Measurements from ENCODE around the gene TAF4B.

DNA sequence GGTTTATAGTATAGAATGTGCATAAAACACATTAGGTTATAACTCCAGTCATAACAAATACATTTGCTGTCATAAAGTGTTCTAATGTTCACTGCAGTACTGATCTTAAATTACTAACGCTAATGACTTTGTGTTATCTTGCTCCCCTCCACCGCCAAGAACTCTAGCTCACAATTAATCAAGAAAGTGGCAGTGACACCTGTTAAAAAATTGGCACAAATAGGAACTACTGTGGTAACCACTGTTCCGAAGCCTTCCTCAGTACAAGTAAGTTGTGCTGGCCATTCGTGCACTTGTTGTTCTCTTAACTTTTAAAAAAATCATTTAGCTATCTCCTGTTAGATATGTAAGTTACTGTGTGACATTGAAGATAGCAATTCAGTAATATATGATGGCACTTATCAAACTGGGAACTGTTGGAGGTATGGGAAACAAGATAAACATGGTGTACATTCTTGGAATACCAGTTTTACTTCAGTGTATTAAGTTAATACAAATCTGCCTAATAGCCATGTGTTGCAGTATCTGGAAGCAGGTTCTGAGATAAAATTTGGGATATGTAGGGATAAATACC, 41.2 kb downstream of the TAF4B start:
- TF ChIP-seq EZH2 (IDR thresholded peaks at IDR 0.05; ENCODE audit: low read length, unreplicated experiment), result no peak
- TF ChIP-seq, protein P1, sequence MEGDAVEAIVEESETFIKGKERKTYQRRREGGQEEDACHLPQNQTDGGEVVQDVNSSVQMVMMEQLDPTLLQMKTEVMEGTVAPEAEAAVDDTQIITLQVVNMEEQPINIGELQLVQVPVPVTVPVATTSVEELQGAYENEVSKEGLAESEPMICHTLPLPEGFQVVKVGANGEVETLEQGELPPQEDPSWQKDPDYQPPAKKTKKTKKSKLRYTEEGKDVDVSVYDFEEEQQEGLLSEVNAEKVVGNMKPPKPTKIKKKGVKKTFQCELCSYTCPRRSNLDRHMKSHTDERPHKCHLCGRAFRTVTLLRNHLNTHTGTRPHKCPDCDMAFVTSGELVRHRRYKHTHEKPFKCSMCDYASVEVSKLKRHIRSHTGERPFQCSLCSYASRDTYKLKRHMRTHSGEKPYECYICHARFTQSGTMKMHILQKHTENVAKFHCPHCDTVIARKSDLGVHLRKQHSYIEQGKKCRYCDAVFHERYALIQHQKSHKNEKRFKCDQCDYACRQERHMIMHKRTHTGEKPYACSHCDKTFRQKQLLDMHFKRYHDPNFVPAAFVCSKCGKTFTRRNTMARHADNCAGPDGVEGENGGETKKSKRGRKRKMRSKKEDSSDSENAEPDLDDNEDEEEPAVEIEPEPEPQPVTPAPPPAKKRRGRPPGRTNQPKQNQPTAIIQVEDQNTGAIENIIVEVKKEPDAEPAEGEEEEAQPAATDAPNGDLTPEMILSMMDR (conservative IDR thresholded peaks at IDR 0.05; ENCODE audit: low read depth, low read length), result no peak

Data from PC-3 (cell line).